ENCODE measurements around the gene GNAI1.

Gene GNAI1

GRCh38 chr7:80216996-80217842 is 82.6 kb downstream of the GNAI1 start:
- Histone ChIP-seq H3K4me3 (replicated peaks; ENCODE audit: low read depth, low read length) (no peak overlapping the region), H3K27me3 (replicated peaks; ENCODE audit: control insufficient read depth, insufficient read depth, low read length) (no peaks in the 10 kb centered on the region), H3K36me3 (ENCODE audit: control insufficient read depth, insufficient read depth, low read length) (no peaks in the 10 kb centered on the region)
- TF ChIP-seq CTCF (IDR thresholded peaks at IDR 0.05; ENCODE audit: insufficient read depth, low read length, poor library complexity, severe bottlenecking), result no peak
- no peak for DNase-seq (ENCODE audit: extremely low read depth, insufficient read length)

GRCh38 chr7:80218723-80219122 is 84.1 kb downstream of the GNAI1 start:
- DNase-seq (ENCODE audit: extremely low read depth, insufficient read length), result no peak
- no peaks in the 10 kb centered on the region for H3K27me3 ChIP-seq (replicated peaks; ENCODE audit: control insufficient read depth, insufficient read depth, low read length)
- TF ChIP-seq CTCF (IDR thresholded peaks at IDR 0.05; ENCODE audit: insufficient read depth, low read length, poor library complexity, severe bottlenecking), result no peak
- no peak overlapping the region for H3K4me3 ChIP-seq (replicated peaks; ENCODE audit: low read depth, low read length)
- no peaks in the 10 kb centered on the region for H3K36me3 ChIP-seq (ENCODE audit: control insufficient read depth, insufficient read depth, low read length)

DNA sequence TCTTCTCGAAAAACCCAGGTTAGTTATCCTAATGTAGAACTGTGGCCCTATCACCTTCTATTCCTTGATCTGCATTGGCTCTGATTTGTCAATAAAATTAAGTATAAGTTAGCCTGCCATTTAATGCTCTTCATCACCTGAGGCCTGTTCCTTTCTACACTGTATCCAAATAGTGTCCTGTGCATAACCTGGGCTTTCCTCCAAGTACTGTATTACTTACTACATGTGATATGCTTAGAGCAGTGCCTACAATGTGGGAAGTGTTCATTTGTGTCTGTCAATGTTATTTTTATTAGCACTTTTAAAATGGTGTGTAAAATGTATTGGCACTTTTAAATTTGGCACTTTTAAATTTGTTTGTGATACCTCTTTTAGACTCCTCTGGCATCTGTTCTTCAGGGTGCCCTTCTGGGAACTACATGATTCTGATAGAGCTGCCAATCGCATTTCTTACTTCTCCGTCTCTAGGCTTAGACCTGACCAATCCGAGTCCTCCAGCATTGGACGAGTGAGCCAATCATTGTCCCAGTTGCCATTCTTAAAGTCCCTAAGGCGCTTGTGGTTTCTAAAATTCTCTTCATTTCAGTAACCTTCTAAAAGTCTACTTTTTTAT is 85.5 kb downstream of the GNAI1 start:
- no peak for TF ChIP-seq CTCF (IDR thresholded peaks at IDR 0.05; ENCODE audit: insufficient read depth, low read length, poor library complexity, severe bottlenecking)
- Histone ChIP-seq H3K36me3 (ENCODE audit: control insufficient read depth, insufficient read depth, low read length) (no peaks in the 10 kb centered on the region), H3K4me3 (replicated peaks; ENCODE audit: low read depth, low read length) (no peak overlapping the region), H3K27me3 (replicated peaks; ENCODE audit: control insufficient read depth, insufficient read depth, low read length) (no peaks in the 10 kb centered on the region)
- no peak for DNase-seq (ENCODE audit: extremely low read depth, insufficient read length)

DNA sequence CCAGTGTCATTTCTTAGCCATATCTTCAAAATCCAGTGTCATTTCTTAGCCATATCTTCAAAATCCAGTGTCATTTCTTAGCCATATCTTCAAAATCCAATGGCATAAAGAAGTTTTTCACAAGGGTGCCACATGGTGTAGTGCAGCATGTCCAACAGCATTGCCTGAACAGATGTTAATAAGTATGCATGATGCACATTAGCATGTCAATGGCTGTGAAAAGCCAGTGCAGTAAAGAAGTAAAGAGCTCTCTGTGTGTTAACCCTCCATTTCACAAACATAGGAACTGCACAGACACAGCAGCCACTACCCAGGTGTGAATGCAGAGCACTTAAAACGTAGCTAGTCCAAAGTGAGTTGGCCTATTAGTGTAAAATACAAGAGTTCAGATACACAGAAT is 89.8 kb downstream of the GNAI1 start:
- no peaks in the 10 kb centered on the region for H3K27me3 ChIP-seq (replicated peaks; ENCODE audit: control insufficient read depth, insufficient read depth, low read length)
- DNase-seq (ENCODE audit: extremely low read depth, insufficient read length), result no peak
- no peak for TF ChIP-seq CTCF (IDR thresholded peaks at IDR 0.05; ENCODE audit: insufficient read depth, low read length, poor library complexity, severe bottlenecking)
- no peaks in the 10 kb centered on the region for H3K36me3 ChIP-seq (ENCODE audit: control insufficient read depth, insufficient read depth, low read length)
- no peak overlapping the region for H3K4me3 ChIP-seq (replicated peaks; ENCODE audit: low read depth, low read length)

DNA sequence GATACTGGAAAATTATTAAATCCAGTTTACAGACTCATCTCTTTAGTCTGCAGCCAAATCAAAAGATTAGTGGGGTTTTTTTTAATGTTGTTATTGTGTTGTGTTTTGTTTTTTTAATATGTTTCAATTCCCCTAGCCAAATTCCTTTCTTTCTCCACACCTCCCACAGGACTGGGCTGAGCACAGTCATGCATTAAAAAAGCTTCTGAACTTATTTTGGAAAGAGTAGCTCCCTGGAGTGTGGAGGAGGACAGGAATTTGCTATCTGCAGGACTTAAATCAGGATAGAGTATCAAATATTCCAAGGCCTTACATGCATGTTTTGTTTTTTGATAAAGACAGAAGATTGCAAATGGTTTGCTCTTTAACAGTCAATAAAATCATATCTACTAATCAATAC is 90.7 kb downstream of the GNAI1 start:
- no peak for TF ChIP-seq CTCF (IDR thresholded peaks at IDR 0.05; ENCODE audit: insufficient read depth, low read length, poor library complexity, severe bottlenecking)
- no peak for DNase-seq (ENCODE audit: extremely low read depth, insufficient read length)
- Histone ChIP-seq H3K36me3 (ENCODE audit: control insufficient read depth, insufficient read depth, low read length) (no peaks in the 10 kb centered on the region), H3K4me3 (replicated peaks; ENCODE audit: low read depth, low read length) (no peak overlapping the region), H3K27me3 (replicated peaks; ENCODE audit: control insufficient read depth, insufficient read depth, low read length) (no peaks in the 10 kb centered on the region)

Measured in GM06990 (cell line).